GM23338 (cell line): ENCODE data around the gene TRIM58. TPM values are rescaled to one million over a fixed set of nuclear protein-coding genes. Genes with fewer than 3 reads are reported as not detected.

Experiments
- ATAC-seq: fragments of 200-7000 bp; cut with Tn5 transposase; 3 replicates; pipeline ENCODE4 v1.9.1; 2020
- DNase-seq: peaks from one replicate; pipeline ENCODE4 v3.0.0-alpha.2; 2015; ENCODE audit warnings: low spot score
- H2AFZ ChIP-seq: fragments of 200-600 bp; sonication (generic); 2 replicates; pipeline ENCODE4 v1.8.0; 2016; ENCODE audit warnings: antibody characterized with exemption, mild to moderate bottlenecking, moderate library complexity
- H3F3A ChIP-seq: fragments of 200-600 bp; sonication (generic); replicated peaks from 2 replicates; pipeline ENCODE4 v1.8.0; 2017; ENCODE audit warnings: antibody characterized with exemption, mixed run types, low read depth
- H3K27ac ChIP-seq: fragments of 200-600 bp; sonication (generic); 2 replicates; pipeline ENCODE4 v1.6.1; 2016; ENCODE audit warnings: low read depth
- H3K27me3 ChIP-seq: fragments of 200-600 bp; sonication (generic); 2 replicates; pipeline ENCODE4 v1.8.0; 2016; ENCODE audit warnings: mild to moderate bottlenecking, mixed run types, moderate library complexity; ENCODE audit not compliant: insufficient read depth
- H3K36me3 ChIP-seq: fragments of 200-600 bp; sonication (generic); 2 replicates; pipeline ENCODE4 v1.8.0; 2016; ENCODE audit warnings: mild to moderate bottlenecking; ENCODE audit not compliant: insufficient read depth
- H3K4me1 ChIP-seq: fragments of 200-600 bp; sonication (generic); 2 replicates; pipeline ENCODE4 v1.8.0; 2016; ENCODE audit warnings: mild to moderate bottlenecking, moderate library complexity; ENCODE audit not compliant: insufficient read depth
- H3K4me2 ChIP-seq: fragments of 200-600 bp; sonication (generic); 2 replicates; pipeline ENCODE4 v1.7.1; 2017; ENCODE audit warnings: mixed run types
- H3K4me3 ChIP-seq: fragments of 200-600 bp; sonication (generic); 2 replicates; pipeline ENCODE4 v1.6.1; 2016; ENCODE audit warnings: mixed run types
- H3K79me2 ChIP-seq: fragments of 200-600 bp; sonication (generic); replicated peaks from 2 replicates; pipeline ENCODE4 v1.8.0; 2017; ENCODE audit warnings: mild to moderate bottlenecking; ENCODE audit not compliant: insufficient read depth
- H3K9me2 ChIP-seq: fragments of 200-600 bp; sonication (generic); 2 replicates; pipeline ENCODE4 v1.8.0; 2017; ENCODE audit not compliant: insufficient read depth
- H4K20me1 ChIP-seq: fragments of 200-600 bp; sonication (generic); replicated peaks from 2 replicates; pipeline ENCODE4 v1.8.0; 2017; ENCODE audit warnings: mild to moderate bottlenecking; ENCODE audit not compliant: insufficient read depth
- H3K27ac Mint-ChIP-seq: 2 replicates; pipeline ENCODE4 v1.8.0; 2020; ENCODE audit warnings: inconsistent platforms, mild to moderate bottlenecking, moderate library complexity, mixed read lengths
- H3K27me3 Mint-ChIP-seq: 3 replicates; pipeline ENCODE4 v1.8.0; 2022; ENCODE audit warnings: low read depth, mild to moderate bottlenecking, moderate library complexity, mixed read lengths, inconsistent platforms; ENCODE audit not compliant: insufficient read depth, poor library complexity
- H3K36me3 Mint-ChIP-seq: 3 replicates; pipeline ENCODE4 v1.8.0; 2021; ENCODE audit warnings: low read depth, mild to moderate bottlenecking, inconsistent platforms, moderate library complexity, mixed read lengths
- H3K4me1 Mint-ChIP-seq: 3 replicates; pipeline ENCODE4 v1.8.0; 2020; ENCODE audit warnings: mild to moderate bottlenecking, inconsistent platforms, mixed read lengths
- H3K4me3 Mint-ChIP-seq: 3 replicates; pipeline ENCODE4 v1.8.0; 2021; ENCODE audit warnings: moderate library complexity, mild to moderate bottlenecking, inconsistent platforms, mixed read lengths
- H3K9me3 Mint-ChIP-seq: 3 replicates; pipeline ENCODE4 v1.8.0; 2020; ENCODE audit warnings: moderate library complexity, mild to moderate bottlenecking, inconsistent platforms, mixed read lengths
- CREB1 ChIP-seq: fragments of 250-450 bp; sonication (Bioruptor Pico); IDR thresholded peaks from 2 replicates; pipeline ENCODE4 v1.5.0; 2020; ENCODE audit warnings: low read depth, mild to moderate bottlenecking, moderate library complexity
- ETS1 ChIP-seq: IDR thresholded peaks from 2 replicates; pipeline ENCODE4 v1.6.1; 2016; ENCODE audit warnings: antibody characterized with exemption
- EZH2 ChIP-seq: fragments of 200-600 bp; sonication (generic); IDR thresholded peaks from one replicate; pipeline ENCODE4 v1.8.0; 2017; ENCODE audit warnings: antibody characterized with exemption, mild to moderate bottlenecking, low read depth; ENCODE audit not compliant: unreplicated experiment
- EZH2phosphoT487 ChIP-seq: fragments of 200-600 bp; sonication (generic); IDR thresholded peaks from one replicate; pipeline ENCODE4 v1.8.1; 2018; ENCODE audit warnings: antibody characterized with exemption; ENCODE audit not compliant: unreplicated experiment
- JUNB ChIP-seq: IDR thresholded peaks from one replicate; pipeline ENCODE4 v1.6.1; 2016; ENCODE audit warnings: antibody characterized with exemption; ENCODE audit not compliant: unreplicated experiment
- NANOG ChIP-seq: IDR thresholded peaks from 2 replicates; pipeline ENCODE4 v1.6.1; 2016; ENCODE audit warnings: antibody characterized with exemption, borderline replicate concordance
- POLR2AphosphoS5 ChIP-seq: IDR thresholded peaks from 2 replicates; pipeline ENCODE4 v1.6.1; 2016; ENCODE audit warnings: antibody characterized with exemption, low read depth
- STAT1 ChIP-seq: IDR thresholded peaks from one replicate; pipeline ENCODE4 v1.6.1; 2016; ENCODE audit warnings: antibody characterized with exemption; ENCODE audit not compliant: unreplicated experiment
- ZNF114 ChIP-seq: fragments of 250-450 bp; sonication (Bioruptor Pico); IDR thresholded peaks from 2 replicates; pipeline ENCODE4 v1.5.0; 2020; ENCODE audit warnings: mild to moderate bottlenecking, moderate library complexity
- ZNF331 ChIP-seq: fragments of 250-450 bp; sonication (Bioruptor Pico); IDR thresholded peaks from 2 replicates; pipeline ENCODE4 v1.5.0; 2020; ENCODE audit warnings: low read depth, mild to moderate bottlenecking, moderate library complexity
- ZNF462 ChIP-seq: fragments of 250-450 bp; sonication (Bioruptor Pico); IDR thresholded peaks from 2 replicates; pipeline ENCODE4 v1.5.0; 2020; ENCODE audit warnings: mild to moderate bottlenecking, moderate library complexity
- polyA plus RNA-seq: library from polyadenylated mRNA; unstranded; fragments of >200 nt; fragmentation: Nextera tagmentation; extraction: Ambion mirVana; gene quantifications from 2 replicates; pipeline ENCODE4 v1.2.1, GENCODE V29; 2016
- total RNA-seq: library from RNA; depleted of rRNA; stranded (reverse); fragments of >200 nt; shearing (Covaris generic); gene quantifications from 2 replicates; pipeline ENCODE4 v1.2.3, GENCODE V29; 2014
- TF ChIP-seq, protein P1 (sequence below), 2 experiments: fragments of 200-600 bp in 1 of 2; sonication (generic) in 1 of 2; conservative IDR thresholded peaks; 2 replicates each; pipeline versions ENCODE4 v1.5.1 to v1.6.1; 2016 to 2017; ENCODE audit warnings: antibody characterized with exemption in 2 of 2, low read depth in 2 of 2, mild to moderate bottlenecking in 2 of 2, moderate library complexity in 1 of 2
- TF ChIP-seq, protein P2 (sequence below): IDR thresholded peaks from one replicate; pipeline ENCODE4 v1.6.1; 2018; ENCODE audit warnings: antibody characterized with exemption; ENCODE audit not compliant: unreplicated experiment

TRIM58 gene
- total and polyA plus RNA-seq, 2 experiments from 2014 or later = 2.4 to 3.4 TPM

DNA sequence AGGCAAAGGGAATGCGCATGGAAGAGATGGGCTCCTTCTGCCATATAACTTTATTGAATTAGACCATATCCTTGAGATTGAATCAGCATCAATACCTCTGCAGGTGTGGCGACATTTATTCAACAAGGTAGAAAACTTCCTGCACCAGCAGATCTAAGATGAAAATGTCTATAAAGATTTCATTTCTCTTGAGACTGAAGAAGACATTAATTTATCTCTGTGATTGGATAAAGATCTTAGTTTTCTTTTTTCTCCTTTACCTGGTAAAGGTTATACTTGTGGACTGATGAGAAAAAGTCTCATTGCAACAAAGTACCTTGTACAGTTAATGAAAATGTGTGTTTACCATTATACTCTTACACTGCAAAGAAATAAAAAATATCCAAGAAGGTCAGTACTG, 63.0 kb downstream of the TRIM58 start, which contains the start of gene OR2T8:
TSS of gene OR2T8 (plus strand) at position 301 of the 400 bp plus-strand sequence. CDS start 766 bp downstream, outside the sequence.
- Histone ChIP-seq H3K27ac (no peak within 1 kb of the TSS), H3K79me2 (no peaks in the 10 kb centered on the region), H2AFZ (no peak within 1 kb of the TSS), H3K4me2 (no peak within 1 kb of the TSS), H3K4me1 (no peaks in the 10 kb centered on the region), H3K36me3 (no peaks in the 10 kb centered on the region), H3K9me2 (no peaks in the 10 kb centered on the region), H3K4me3 (no peak within 1 kb of the TSS), H4K20me1 (no peaks in the 10 kb centered on the region), H3F3A (no peaks in the 10 kb centered on the region), H3K27me3 (no peaks in the 10 kb centered on the region)
- DNase-seq (no peak), ATAC-seq (no peak)
- H3K27ac Mint-ChIP-seq = no peak within 1 kb of the TSS
- no peaks in the 10 kb centered on the region for H3K27me3 Mint-ChIP-seq
- peaks cover 63% of the 10 kb centered on the region for H3K9me3 Mint-ChIP-seq
- no peaks in the 10 kb centered on the region for H3K4me1 Mint-ChIP-seq
- TF ChIP-seq ZNF331 (no peak), ETS1 (no peak), JUNB (no peak), CREB1 (CRISPR knock-in tag) (no peak), ZNF114 (no peak), STAT1 (no peak), ZNF462 (CRISPR knock-in tag) (no peak), NANOG (no peak), POLR2AphosphoS5 (no peak), EZH2phosphoT487 (no peak), EZH2 (no peak)
- TF ChIP-seq, protein P1, sequence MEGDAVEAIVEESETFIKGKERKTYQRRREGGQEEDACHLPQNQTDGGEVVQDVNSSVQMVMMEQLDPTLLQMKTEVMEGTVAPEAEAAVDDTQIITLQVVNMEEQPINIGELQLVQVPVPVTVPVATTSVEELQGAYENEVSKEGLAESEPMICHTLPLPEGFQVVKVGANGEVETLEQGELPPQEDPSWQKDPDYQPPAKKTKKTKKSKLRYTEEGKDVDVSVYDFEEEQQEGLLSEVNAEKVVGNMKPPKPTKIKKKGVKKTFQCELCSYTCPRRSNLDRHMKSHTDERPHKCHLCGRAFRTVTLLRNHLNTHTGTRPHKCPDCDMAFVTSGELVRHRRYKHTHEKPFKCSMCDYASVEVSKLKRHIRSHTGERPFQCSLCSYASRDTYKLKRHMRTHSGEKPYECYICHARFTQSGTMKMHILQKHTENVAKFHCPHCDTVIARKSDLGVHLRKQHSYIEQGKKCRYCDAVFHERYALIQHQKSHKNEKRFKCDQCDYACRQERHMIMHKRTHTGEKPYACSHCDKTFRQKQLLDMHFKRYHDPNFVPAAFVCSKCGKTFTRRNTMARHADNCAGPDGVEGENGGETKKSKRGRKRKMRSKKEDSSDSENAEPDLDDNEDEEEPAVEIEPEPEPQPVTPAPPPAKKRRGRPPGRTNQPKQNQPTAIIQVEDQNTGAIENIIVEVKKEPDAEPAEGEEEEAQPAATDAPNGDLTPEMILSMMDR (conservative IDR thresholded peaks at IDR 0.05; ENCODE audit: low read depth in 2 of 2) = no peak
- TF ChIP-seq, protein P2, sequence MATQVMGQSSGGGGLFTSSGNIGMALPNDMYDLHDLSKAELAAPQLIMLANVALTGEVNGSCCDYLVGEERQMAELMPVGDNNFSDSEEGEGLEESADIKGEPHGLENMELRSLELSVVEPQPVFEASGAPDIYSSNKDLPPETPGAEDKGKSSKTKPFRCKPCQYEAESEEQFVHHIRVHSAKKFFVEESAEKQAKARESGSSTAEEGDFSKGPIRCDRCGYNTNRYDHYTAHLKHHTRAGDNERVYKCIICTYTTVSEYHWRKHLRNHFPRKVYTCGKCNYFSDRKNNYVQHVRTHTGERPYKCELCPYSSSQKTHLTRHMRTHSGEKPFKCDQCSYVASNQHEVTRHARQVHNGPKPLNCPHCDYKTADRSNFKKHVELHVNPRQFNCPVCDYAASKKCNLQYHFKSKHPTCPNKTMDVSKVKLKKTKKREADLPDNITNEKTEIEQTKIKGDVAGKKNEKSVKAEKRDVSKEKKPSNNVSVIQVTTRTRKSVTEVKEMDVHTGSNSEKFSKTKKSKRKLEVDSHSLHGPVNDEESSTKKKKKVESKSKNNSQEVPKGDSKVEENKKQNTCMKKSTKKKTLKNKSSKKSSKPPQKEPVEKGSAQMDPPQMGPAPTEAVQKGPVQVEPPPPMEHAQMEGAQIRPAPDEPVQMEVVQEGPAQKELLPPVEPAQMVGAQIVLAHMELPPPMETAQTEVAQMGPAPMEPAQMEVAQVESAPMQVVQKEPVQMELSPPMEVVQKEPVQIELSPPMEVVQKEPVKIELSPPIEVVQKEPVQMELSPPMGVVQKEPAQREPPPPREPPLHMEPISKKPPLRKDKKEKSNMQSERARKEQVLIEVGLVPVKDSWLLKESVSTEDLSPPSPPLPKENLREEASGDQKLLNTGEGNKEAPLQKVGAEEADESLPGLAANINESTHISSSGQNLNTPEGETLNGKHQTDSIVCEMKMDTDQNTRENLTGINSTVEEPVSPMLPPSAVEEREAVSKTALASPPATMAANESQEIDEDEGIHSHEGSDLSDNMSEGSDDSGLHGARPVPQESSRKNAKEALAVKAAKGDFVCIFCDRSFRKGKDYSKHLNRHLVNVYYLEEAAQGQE = no peak
- H3K4me3 Mint-ChIP-seq = no peak within 1 kb of the TSS
- H3K36me3 Mint-ChIP-seq = no peaks in the 10 kb centered on the region
